B cell (primary cell): ENCODE measurements around the gene NAA35. TPM values are rescaled to one million over a fixed set of nuclear protein-coding genes. Genes with fewer than 3 reads are reported as not detected.

Experiments used
- ATAC-seq: fragments of 200-7000 bp; cut with Tn5 transposase; one replicate; pipeline ENCODE4 v1.10.0; 2021; ENCODE audit warnings: low read depth, mild to moderate bottlenecking, moderate number of reproducible peaks, moderate library complexity
- CTCF ChIA-PET: fragments of 350-600 bp; sonication (Branson Sonifier 250); formaldehyde crosslinking; loops from one replicate; lab custom pipeline; 2021; ENCODE audit warnings: antibody characterized with exemption, inconsistent platforms; lab: Charles Lee
- POLR2A ChIA-PET: fragments of 350-600 bp; sonication (Branson Sonifier 250); formaldehyde crosslinking; loops from one replicate; lab custom pipeline; 2021; ENCODE audit warnings: antibody characterized with exemption; lab: Charles Lee
- DNase-seq: peaks from one replicate; pipeline ENCODE4 v3.0.0; 2013
- H2AFZ ChIP-seq: 2 replicates; pipeline ENCODE4 v1.6.1; 2012; ENCODE audit warnings: mild to moderate bottlenecking, low read depth, low read length; ENCODE audit not compliant: insufficient read depth, poor library complexity, severe bottlenecking
- H3K27ac ChIP-seq, 2 donors: 1 replicate in 1 of 2; 2 replicates in 1 of 2; pipeline ENCODE4 v1.5.1; 2012 to 2013; ENCODE audit warnings: low read length in 2 of 2, mild to moderate bottlenecking in 2 of 2, moderate library complexity in 1 of 2
- H3K27me3 ChIP-seq, 4 experiments: fragments of 200-600 bp in 1 of 4; sonication (generic) in 1 of 4; replicated peaks in 1 of 4; 1 replicate in 2 of 4; 2 replicates in 2 of 4; pipeline versions ENCODE4 v1.6.1 to v1.7.0; 2013 to 2016; ENCODE audit warnings: low read length in 3 of 4, mild to moderate bottlenecking in 2 of 4, mixed read lengths in 1 of 4, moderate library complexity in 1 of 4; ENCODE audit not compliant: insufficient read depth in 4 of 4, control insufficient read depth in 3 of 4; ENCODE audit errors: control extremely low read depth in 1 of 4
- H3K36me3 ChIP-seq, 2 experiments: replicated peaks in 1 of 2; 1 replicate in 1 of 2; 2 replicates in 1 of 2; pipeline versions ENCODE4 v1.6.1 to v1.7.1; 2013; ENCODE audit warnings: low read length in 1 of 2; ENCODE audit not compliant: insufficient read depth in 2 of 2, control insufficient read depth in 1 of 2; ENCODE audit errors: control extremely low read depth in 1 of 2, extremely low read depth in 1 of 2
- H3K4me1 ChIP-seq, 2 donors: fragments of 200-600 bp in 1 of 2; sonication (generic) in 1 of 2; 1 replicate in 1 of 2; 2 replicates in 1 of 2; pipeline versions ENCODE4 v1.5.1 to v1.6.1; 2013 to 2017; ENCODE audit warnings: low read length in 2 of 2; ENCODE audit not compliant: control insufficient read depth in 2 of 2, insufficient read depth in 2 of 2
- H3K4me2 ChIP-seq: replicated peaks from 2 replicates; pipeline ENCODE3; 2012; ENCODE audit warnings: mild to moderate bottlenecking, low read depth, low read length; ENCODE audit not compliant: poor library complexity, severe bottlenecking
- H3K4me3 ChIP-seq, 5 experiments: fragments of 200-600 bp in 1 of 5; sonication (generic) in 1 of 5; 1 replicate in 3 of 5; 2 replicates in 2 of 5; pipeline versions ENCODE4 v1.5.1 to v1.7.0; 2011 to 2016; ENCODE audit warnings: low read length in 4 of 5, mild to moderate bottlenecking in 4 of 5, low read depth in 2 of 5, control low read depth in 1 of 5, moderate library complexity in 1 of 5; ENCODE audit not compliant: insufficient read depth in 1 of 5; ENCODE audit errors: control extremely low read depth in 1 of 5, extremely low read depth in 1 of 5
- H3K79me2 ChIP-seq: fragments of 200-600 bp; sonication (generic); one replicate; pipeline ENCODE4 v1.6.0; 2016; ENCODE audit warnings: low read length; ENCODE audit not compliant: control insufficient read depth, insufficient read depth
- H3K9ac ChIP-seq: fragments of 200-600 bp; sonication (generic); 2 replicates; pipeline ENCODE4 v1.6.1; 2017; ENCODE audit warnings: mild to moderate bottlenecking, low read length, moderate library complexity
- H3K9me3 ChIP-seq, 3 donors: one replicate each; pipeline versions ENCODE4 v1.6.1 to v1.7.1; 2013; ENCODE audit warnings: low read length in 2 of 3; ENCODE audit not compliant: control insufficient read depth in 2 of 3, insufficient read depth in 1 of 3; ENCODE audit errors: control extremely low read depth in 1 of 3
- H4K20me1 ChIP-seq: 2 replicates; pipeline ENCODE4 v1.6.0; 2012; ENCODE audit warnings: mild to moderate bottlenecking, low read length; ENCODE audit not compliant: insufficient read depth, control insufficient read depth, poor library complexity, severe bottlenecking
- H3K27ac Mint-ChIP-seq: one replicate; pipeline ENCODE4 v1.8.0; 2021; ENCODE audit warnings: mixed read lengths
- H3K27me3 Mint-ChIP-seq: one replicate; pipeline ENCODE4 v1.8.0; 2021; ENCODE audit warnings: mixed read lengths
- H3K4me1 Mint-ChIP-seq: one replicate; pipeline ENCODE4 v1.8.0; 2021; ENCODE audit warnings: mixed read lengths
- H3K4me3 Mint-ChIP-seq: one replicate; pipeline ENCODE4 v1.8.0; 2021; ENCODE audit warnings: mixed read lengths
- H3K9me3 Mint-ChIP-seq: one replicate; pipeline ENCODE4 v1.8.0; 2022; ENCODE audit warnings: mixed read lengths; ENCODE audit not compliant: insufficient read depth
- CTCF ChIP-seq: fragments of 200-600 bp; IDR thresholded peaks from one replicate; pipeline ENCODE4 v1.8.0; 2022; ENCODE audit warnings: antibody characterized with exemption, mild to moderate bottlenecking
- EZH2 ChIP-seq: IDR thresholded peaks from 2 replicates; pipeline ENCODE4 v1.6.1; 2012; ENCODE audit warnings: borderline replicate concordance, low read depth, mild to moderate bottlenecking, moderate library complexity, low read length; ENCODE audit not compliant: insufficient read depth, poor library complexity, severe bottlenecking
- WGBS: methylation state at CpG from one replicate; pipeline ENCODE4 v1.1.5; 2013; ENCODE audit warnings: missing lambda C conversion rate; ENCODE audit not compliant: insufficient coverage; 5-methylcytosine and 5-hydroxymethylcytosine counted together
- intact Hi-C: fragments of 100-400 bp; cut with micrococcal nuclease; formaldehyde crosslinking; loops from one replicate; pipeline ENCODE4 v1.10.0; 2022
- polyA plus RNA-seq: library from polyadenylated mRNA; depleted of rRNA; stranded (reverse); fragments of >200 nt; gene quantifications from 2 replicates; pipeline ENCODE4 v1.2.3, GENCODE V29; 2012
- total RNA-seq, 2 donors: library from RNA; stranded (reverse); fragments of 120-200 nt in 1 of 2; gene quantifications; 1 replicate in 1 of 2; 2 replicates in 1 of 2; pipeline versions ENCODE4 v1.2.3 to v1.2.4, GENCODE V29; 2013 to 2022

Gene NAA35
- total and polyA plus RNA-seq, 2 donors (not counting 1 experiment from before 2014, with no cell fraction given), result 4.5 to 26.2 TPM

DNA sequence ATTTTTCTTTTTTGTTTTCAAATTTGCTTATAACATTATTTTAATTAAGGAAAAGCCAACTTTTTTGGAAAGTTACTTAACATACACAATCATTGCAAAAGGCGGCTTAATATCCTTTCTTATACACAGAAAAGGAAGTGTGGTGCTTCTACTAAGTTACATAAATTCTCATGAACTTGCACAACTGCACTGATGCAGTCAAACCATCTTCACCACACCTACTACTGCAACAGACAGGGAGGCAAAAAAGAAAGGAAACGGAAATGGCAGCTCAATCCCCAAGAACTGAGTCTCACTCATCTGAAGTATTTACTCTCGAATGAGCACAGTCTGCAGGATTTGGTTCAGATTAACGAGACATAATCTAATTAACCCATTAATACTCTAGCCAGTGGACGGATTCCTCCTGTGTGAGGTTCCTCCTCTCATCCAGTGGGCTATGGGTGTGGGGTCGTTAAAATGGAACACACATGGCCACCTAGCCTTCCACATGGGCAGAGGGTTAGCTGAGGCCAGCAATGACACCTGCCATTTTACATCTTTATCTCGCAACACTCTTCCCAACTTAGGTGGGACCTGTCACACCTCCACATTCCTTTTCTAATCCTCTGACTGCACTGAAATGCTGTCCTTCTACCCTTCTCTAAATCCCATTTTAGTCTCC is 128.4 kb downstream of the NAA35 start:
- DNase-seq (no peak), ATAC-seq (no peak)
- TF ChIP-seq EZH2 (no peak), CTCF (no peak)
- H3K4me1 ChIP-seq, result no peaks in the 10 kb centered on the region
- intact Hi-C loops, result no loop called here
- Mint-ChIP-seq H3K27me3 (no peaks in the 10 kb centered on the region), H3K4me3 (no peak overlapping the region), H3K4me1 (no peaks in the 10 kb centered on the region), H3K9me3 (no peaks in the 10 kb centered on the region), H3K27ac (no peak overlapping the region)
- no peaks in the 10 kb centered on the region for H3K36me3 ChIP-seq
- no peak overlapping the region for H3K9ac ChIP-seq
- CTCF ChIA-PET, result no interaction called here
- no peaks in the 10 kb centered on the region for H3K9me3 ChIP-seq
- H3K27ac ChIP-seq, result no peak overlapping the region
- no peaks in the 10 kb centered on the region for H3K79me2 ChIP-seq
- 100% methylated on average over 1 of the region's 7 CpGs for whole genome bisulfite sequencing
- no peaks in the 10 kb centered on the region for H4K20me1 ChIP-seq
- no peak overlapping the region for H3K4me2 ChIP-seq
- no peak overlapping the region for H2AFZ ChIP-seq
- POLR2A ChIA-PET, result no interaction called here
- H3K27me3 ChIP-seq, result no peaks in the 10 kb centered on the region
- H3K4me3 ChIP-seq, result no peak overlapping the region

Other genes with a start within 250 kb of the NAA35 start
- 33.1 and 35.4 TPM in 2 replicates for gene AGTPBP1, start 199.2 kb upstream of the NAA35 start, total RNA-seq
- 7.5 and 10.1 TPM in 2 replicates for gene AGTPBP1, start 199.2 kb upstream of the NAA35 start, polyA plus RNA-seq
- 0.46 and 0.54 TPM in 2 replicates for gene GOLM1, start 158.4 kb downstream of the NAA35 start, total RNA-seq
- gene GOLM1, start 158.4 kb downstream of the NAA35 start, polyA plus RNA-seq, result 0.06 TPM in 1 of 2 replicates, not detected in the other